H1 (cell line): Measurements from ENCODE around the gene KCNMA1. TPM values are rescaled to one million over a fixed set of nuclear protein-coding genes. Genes with fewer than 3 reads are reported as not detected.

Experiments used
- CTCF ChIA-PET: fragments of 300-600 bp; sonication (Branson Sonifier 250); formaldehyde crosslinking; loops from one replicate; lab custom pipeline; 2021; ENCODE audit not compliant: partially characterized antibody; lab: Charles Lee
- POLR2A ChIA-PET: fragments of 300-600 bp; sonication (Branson Sonifier 250); formaldehyde crosslinking; loops from one replicate; lab custom pipeline; 2021; ENCODE audit warnings: inconsistent platforms; ENCODE audit not compliant: partially characterized antibody; lab: Charles Lee
- DNase-seq, 2 experiments: peaks; one replicate each; pipeline versions ENCODE4 v3.0.0 to v3.0.0-alpha.2; 2010 to 2022; ENCODE audit warnings: low spot score in 2 of 2, low read depth in 1 of 2, mixed read lengths in 1 of 2
- FAIRE-seq: peaks from 2 replicates; lab custom pipeline; 2011; peaks lifted over from hg19 to GRCh38; lab: Jason Lieb, UNC
- H2AFZ ChIP-seq: 2 replicates; pipeline ENCODE4 v1.8.1; 2012; ENCODE audit warnings: low read length, inconsistent platforms
- H2AK5ac ChIP-seq: 2 replicates; pipeline ENCODE4 v1.6.1; 2013; ENCODE audit warnings: low read depth, low read length
- H2BK120ac ChIP-seq: replicated peaks from 2 replicates; pipeline ENCODE3; 2013; ENCODE audit warnings: low read depth, low read length, inconsistent platforms
- H2BK12ac ChIP-seq: 2 replicates; pipeline ENCODE4 v1.6.1; 2013; ENCODE audit warnings: low read depth, low read length
- H2BK15ac ChIP-seq: 2 replicates; pipeline ENCODE4 v1.6.1; 2013; ENCODE audit warnings: low read length
- H2BK20ac ChIP-seq: 2 replicates; pipeline ENCODE4 v1.6.1; 2013; ENCODE audit warnings: low read length
- H2BK5ac ChIP-seq: 2 replicates; pipeline ENCODE4 v1.6.1; 2013; ENCODE audit warnings: low read depth, low read length
- H3K14ac ChIP-seq: 2 replicates; pipeline ENCODE4 v1.6.1; 2013; ENCODE audit warnings: inconsistent platforms; ENCODE audit not compliant: insufficient read length
- H3K18ac ChIP-seq: 2 replicates; pipeline ENCODE4 v1.6.1; 2013; ENCODE audit warnings: low read length; ENCODE audit errors: extremely low read depth
- H3K23ac ChIP-seq: 2 replicates; pipeline ENCODE4 v1.6.1; 2013; ENCODE audit warnings: inconsistent platforms; ENCODE audit not compliant: insufficient read length
- H3K23me2 ChIP-seq: 2 replicates; pipeline ENCODE4 v1.6.1; 2013; ENCODE audit warnings: low read depth, low read length
- H3K27ac ChIP-seq: 2 replicates; pipeline ENCODE4 v1.6.1; 2011; ENCODE audit warnings: low read depth, low read length, inconsistent platforms
- H3K27me3 ChIP-seq, 4 experiments: replicated peaks in 1 of 4; 1 replicate in 1 of 4; 2 replicates in 3 of 4; pipeline versions ENCODE4 v1.6.1 to v1.8.1; 2011 to 2013; ENCODE audit warnings: low read length in 3 of 4, mild to moderate bottlenecking in 3 of 4, inconsistent platforms in 2 of 4, mixed read lengths in 2 of 4, moderate library complexity in 1 of 4; ENCODE audit not compliant: control insufficient read depth in 3 of 4, insufficient read depth in 3 of 4; ENCODE audit errors: extremely low read depth in 1 of 4
- H3K36me3 ChIP-seq, 4 experiments: 2 replicates each; pipeline versions ENCODE4 v1.6.1 to v1.8.1; 2011 to 2013; ENCODE audit warnings: mild to moderate bottlenecking in 4 of 4, low read length in 3 of 4, moderate library complexity in 2 of 4, control low read depth in 1 of 4, inconsistent platforms in 1 of 4; ENCODE audit not compliant: insufficient read depth in 4 of 4, control insufficient read depth in 2 of 4
- H3K4ac ChIP-seq: replicated peaks from 2 replicates; pipeline ENCODE3; 2013; ENCODE audit warnings: low read length, low read depth, mixed read lengths, inconsistent platforms; ENCODE audit not compliant: insufficient read length
- H3K4me1 ChIP-seq, 4 experiments: replicated peaks in 1 of 4; 1 replicate in 1 of 4; 2 replicates in 3 of 4; pipeline versions ENCODE4 v1.6.1 to v1.8.1; 2011 to 2013; ENCODE audit warnings: low read length in 3 of 4, inconsistent platforms in 2 of 4, mixed read lengths in 1 of 4; ENCODE audit not compliant: insufficient read depth in 4 of 4, control insufficient read depth in 3 of 4
- H3K4me2 ChIP-seq, 2 experiments: 2 replicates each; pipeline versions ENCODE4 v1.6.1 to v1.8.1; 2011 to 2013; ENCODE audit warnings: low read depth in 2 of 2, low read length in 2 of 2, control low read depth in 1 of 2, inconsistent platforms in 1 of 2, mild to moderate bottlenecking in 1 of 2; ENCODE audit not compliant: insufficient read depth in 1 of 2
- H3K4me3 ChIP-seq, 4 experiments: fragments of 200-600, 300-600 bp in 1 of 4; sonication (generic), shearing (Covaris generic), sonication (Bioruptor Twin) in 1 of 4; 2 replicates each; pipeline versions ENCODE4 v1.5.1 to v1.8.1; 2011 to 2016; ENCODE audit warnings: low read length in 4 of 4, low read depth in 3 of 4, control low read depth in 2 of 4, inconsistent platforms in 2 of 4, mild to moderate bottlenecking in 2 of 4, mixed read lengths in 1 of 4, moderate library complexity in 1 of 4; ENCODE audit not compliant: insufficient read depth in 2 of 4; ENCODE audit errors: extremely low read depth in 1 of 4
- H3K56ac ChIP-seq: replicated peaks from 2 replicates; pipeline ENCODE3; 2013; ENCODE audit warnings: low read depth, mild to moderate bottlenecking, mixed read lengths, low read length, inconsistent platforms; ENCODE audit not compliant: insufficient read length
- H3K79me1 ChIP-seq: 2 replicates; pipeline ENCODE4 v1.6.1; 2013; ENCODE audit warnings: low read depth, low read length, control low read depth
- H3K79me2 ChIP-seq, 2 experiments: 2 replicates each; pipeline versions ENCODE4 v1.6.1 to v1.8.1; 2012 to 2013; ENCODE audit warnings: low read length in 2 of 2, mild to moderate bottlenecking in 2 of 2, inconsistent platforms in 1 of 2; ENCODE audit not compliant: insufficient read depth in 2 of 2, control insufficient read depth in 1 of 2
- H3K9ac ChIP-seq, 4 experiments: replicated peaks in 1 of 4; 1 replicate in 1 of 4; 2 replicates in 3 of 4; pipeline versions ENCODE4 v1.6.1 to v1.8.1; 2011 to 2013; ENCODE audit warnings: low read depth in 3 of 4, low read length in 3 of 4, control low read depth in 2 of 4, mild to moderate bottlenecking in 2 of 4, moderate library complexity in 2 of 4, inconsistent platforms in 1 of 4; ENCODE audit errors: extremely low read depth in 1 of 4
- H3K9me3 ChIP-seq, 2 experiments: 2 replicates each; pipeline versions ENCODE4 v1.6.1 to v1.8.1; 2012 to 2013; ENCODE audit warnings: mild to moderate bottlenecking in 2 of 2, moderate library complexity in 2 of 2, control low read depth in 1 of 2, inconsistent platforms in 1 of 2, low read depth in 1 of 2, low read length in 1 of 2, mixed read lengths in 1 of 2; ENCODE audit not compliant: insufficient read depth in 2 of 2
- H4K20me1 ChIP-seq, 2 experiments: replicated peaks in 1 of 2; 2 replicates each; pipeline versions ENCODE3 to v1.8.1; 2011 to 2013; ENCODE audit warnings: inconsistent platforms in 2 of 2, low read length in 2 of 2, mild to moderate bottlenecking in 1 of 2; ENCODE audit not compliant: insufficient read depth in 2 of 2, control insufficient read depth in 1 of 2
- H4K5ac ChIP-seq: 2 replicates; pipeline ENCODE4 v1.6.1; 2013; ENCODE audit warnings: low read length, low read depth, mixed read lengths, inconsistent platforms; ENCODE audit not compliant: insufficient read length
- H4K8ac ChIP-seq: 2 replicates; pipeline ENCODE4 v1.8.0; 2013; ENCODE audit warnings: mild to moderate bottlenecking, moderate library complexity, low read length, inconsistent platforms; ENCODE audit not compliant: insufficient read depth; ENCODE audit errors: extremely low read depth
- H4K91ac ChIP-seq: replicated peaks from 2 replicates; pipeline ENCODE3; 2013; ENCODE audit warnings: low read length, mixed read lengths, inconsistent platforms; ENCODE audit not compliant: insufficient read length
- ATF3 ChIP-seq: IDR thresholded peaks from 2 replicates; pipeline ENCODE4 v1.6.1; 2011; ENCODE audit warnings: low read depth, mild to moderate bottlenecking, low read length; ENCODE audit not compliant: insufficient read depth
- CEBPB ChIP-seq: IDR thresholded peaks from 2 replicates; pipeline ENCODE4 v1.6.1; 2012; ENCODE audit warnings: low read depth, low read length
- CREB1 ChIP-seq: IDR thresholded peaks from 2 replicates; pipeline ENCODE4 v1.6.1; 2012; ENCODE audit warnings: inconsistent platforms
- GTF2F1 ChIP-seq: IDR thresholded peaks from 2 replicates; pipeline ENCODE4 v1.6.1; 2012; ENCODE audit warnings: low read depth, low read length, improper control_type of control experiment, borderline replicate concordance
- WGBS, 2 experiments: shearing (Covaris generic) in 1 of 2; methylation state at CpG; one replicate each; pipeline versions ENCODE4 v1.1.6 to v1.1.7; 2013 to 2015; ENCODE audit warnings: low lambda C conversion rate in 2 of 2, mixed read lengths in 2 of 2, inconsistent platforms in 1 of 2, low coverage in 1 of 2, missing lambda C conversion rate in 1 of 2; ENCODE audit not compliant: insufficient replicate concordance in 2 of 2, insufficient coverage in 1 of 2, insufficient read length in 1 of 2; ENCODE audit errors: extremely low coverage in 1 of 2, missing lambda C conversion rate in 1 of 2; 5-methylcytosine and 5-hydroxymethylcytosine counted together
- polyA plus RNA-seq, 7 experiments: library from polyadenylated mRNA; depleted of rRNA in 3 of 7; stranded (reverse) in 5 of 7; unstranded in 2 of 7; fragments of >200 nt in 5 of 7; fragments of 200-250 nt in 2 of 7; gene quantifications; 1 replicate in 5 of 7; 2 replicates in 1 of 7; 4 replicates in 1 of 7; pipeline versions ENCODE4 v1.2.1 to v1.2.3, GENCODE V29; 2011 to 2013; ENCODE audit warnings: missing spikeins in 2 of 7, mixed read lengths in 2 of 7
- total RNA-seq: library from RNA; stranded (reverse); fragmentation: NEBNext Ultra II Directional; extraction: Animal tissue kit (Norgen Biotek cat#: 25700); gene quantifications from 2 replicates; pipeline ENCODE4 v1.2.1, GENCODE V29; 2021

Gene KCNMA1
- total and polyA plus RNA-seq, 2 of the 8 experiments (the other 6 are each of a cell fraction or from before 2014, with no cell fraction given), result 10.2 to 11.1 TPM

GRCh38 chr10:77604941-77605351 lies 32.7 kb downstream of the KCNMA1 start:
- no peak overlapping the region for H4K5ac ChIP-seq
- no peak overlapping the region for H3K14ac ChIP-seq
- H3K18ac ChIP-seq, result no peak overlapping the region
- CTCF ChIA-PET, result interaction anchor here (0.6 to 4.1 kb wide), 33 partner anchors 9 to 439 kb away, joined by 3 to 37 read pairs (median 4); no protein-coding TSS in a partner anchor
- H2BK12ac ChIP-seq, result no peak overlapping the region
- H3K4me3 ChIP-seq, result no peak overlapping the region
- FAIRE-seq (no peak), DNase-seq (no peak)
- no peak overlapping the region for H3K4ac ChIP-seq
- no peaks in the 10 kb centered on the region for H4K20me1 ChIP-seq
- no peak overlapping the region; the same call in 1 of the 2 replicates for H4K8ac ChIP-seq
- POLR2A ChIA-PET, result no interaction called here
- WGBS, 2 experiments, result 75% methylated on average over 6 of the region's 6 CpGs; no CpG with 5 or more reads in 1 of the 2 experiments
- H3K36me3 ChIP-seq, result no peaks in the 10 kb centered on the region
- no peaks in the 10 kb centered on the region for H3K23me2 ChIP-seq
- no peak overlapping the region for H3K23ac ChIP-seq
- no peak overlapping the region for H3K27ac ChIP-seq
- H2AFZ ChIP-seq, result no peak overlapping the region
- no peak overlapping the region for H2BK20ac ChIP-seq
- no peaks in the 10 kb centered on the region for H3K9me3 ChIP-seq
- H4K91ac ChIP-seq, result no peak overlapping the region
- no peak overlapping the region for H2BK120ac ChIP-seq
- no peak overlapping the region for H2BK5ac ChIP-seq
- no peaks in the 10 kb centered on the region for H3K79me1 ChIP-seq
- H3K56ac ChIP-seq, result no peak overlapping the region
- H2AK5ac ChIP-seq, result no peak overlapping the region
- H3K4me2 ChIP-seq, result no peak overlapping the region
- H3K9ac ChIP-seq, result no peak overlapping the region
- H3K27me3 ChIP-seq, result no peaks in the 10 kb centered on the region
- H3K4me1 ChIP-seq, result peaks cover 1 to 8% (median 4%) of the 10 kb centered on the region in 4 experiments; a peak in 4 of 7 replicates
- no peaks in the 10 kb centered on the region; a peak in 1 of 4 replicates for H3K79me2 ChIP-seq
- no peak overlapping the region for H2BK15ac ChIP-seq
- no peak for TF ChIP-seq CREB1
- no peak for TF ChIP-seq ATF3
- no peak for TF ChIP-seq GTF2F1
- TF ChIP-seq CEBPB, result no peak
